HG03460 (cell line): Measurements from ENCODE around the gene FGF5.
A peak's percentile ranks its signal among the peaks of the same experiment; 100 is the strongest.

ENCODE experiments used
- ATAC-seq: cut with Tn5 transposase; IDR thresholded peaks from one replicate; pipeline ENCODE4 v1.9.1; 2021; ENCODE audit not compliant: unreplicated experiment

FGF5 gene

DNA sequence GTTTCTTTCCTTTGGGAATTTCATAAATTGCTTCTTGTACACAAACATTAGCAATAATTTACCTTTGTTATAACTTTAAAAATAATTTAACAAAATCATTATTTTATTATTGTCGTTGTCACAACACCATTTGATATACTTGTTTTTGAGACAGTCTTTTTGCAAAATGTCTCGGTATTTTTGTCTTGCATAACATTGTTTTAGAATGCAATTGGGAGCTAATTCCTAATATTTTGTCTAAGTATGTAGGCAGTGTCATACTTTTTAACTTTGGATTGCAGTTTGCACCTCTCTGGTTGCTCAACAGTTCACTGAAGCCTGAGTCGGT, 68.7 kb downstream of the FGF5 start:
- ATAC-seq: no peak

GRCh38 chr4:80335554-80336358, 69.3 kb downstream of the FGF5 start, which contains the start of gene CFAP299:
Gene CFAP299 (plus strand): TSS chr4:80335730.
- peak; percentile 97 for ATAC-seq

DNA sequence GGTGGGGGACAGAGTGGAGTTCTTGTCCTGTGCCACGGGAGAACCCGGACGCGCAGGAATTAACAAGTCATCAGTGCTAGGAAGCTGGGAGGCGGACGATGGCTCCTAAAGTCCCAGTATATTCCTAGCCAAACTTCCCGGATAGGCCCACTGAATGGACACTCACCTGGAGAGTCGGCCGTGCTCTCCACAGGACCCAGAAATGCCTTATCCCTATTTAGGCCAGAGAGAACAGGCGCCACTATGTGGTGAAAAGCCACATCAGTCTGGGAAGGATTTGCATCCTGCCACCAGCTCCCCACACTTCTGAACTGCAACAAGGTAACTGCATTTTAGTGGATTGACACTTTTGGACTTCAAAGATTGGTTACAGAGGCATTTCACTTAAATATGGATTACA, 70.1 kb downstream of the FGF5 start:
- ATAC-seq: no peak

DNA sequence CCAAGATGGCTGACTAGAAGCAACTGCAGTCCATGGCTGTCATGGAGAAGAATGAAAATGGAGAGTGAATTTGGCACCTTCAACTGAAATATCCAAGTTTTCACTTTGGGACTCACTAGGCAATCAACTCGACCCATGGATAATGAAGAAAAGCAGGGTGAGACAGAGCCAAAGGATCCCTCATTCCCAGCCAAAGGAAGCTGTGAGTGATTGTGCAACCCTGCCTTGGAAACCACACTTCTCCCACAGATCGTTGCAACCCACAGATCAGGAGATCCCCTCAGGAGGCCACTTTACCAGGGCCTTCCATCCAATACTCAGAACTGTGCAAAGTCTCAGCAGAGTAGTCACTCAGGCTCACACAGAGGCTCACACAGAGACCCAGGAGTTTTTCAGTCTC, 73.6 kb downstream of the FGF5 start:
- no peak for ATAC-seq
